MM.1S (cell line): ENCODE results near the gene PAK4.

ENCODE experiments used
- DNase-seq: peaks from one replicate; pipeline ENCODE4 v3.0.0-alpha.2; 2015
- H2AFZ ChIP-seq: fragments of 300-600 bp; sonication (generic); 2 replicates; pipeline ENCODE4 v1.6.0; 2016; ENCODE audit warnings: antibody characterized with exemption, low read length
- H3F3A ChIP-seq: fragments of 300-600 bp; sonication (generic); 2 replicates; pipeline ENCODE4 v1.6.1; 2016; ENCODE audit warnings: mild to moderate bottlenecking, antibody characterized with exemption, low read length, moderate library complexity, mixed read lengths; ENCODE audit not compliant: insufficient read depth
- H3K27ac ChIP-seq: fragments of 300-600 bp; sonication (generic); 2 replicates; pipeline ENCODE4 v1.5.1; 2016; ENCODE audit warnings: mild to moderate bottlenecking, low read length
- H3K27me3 ChIP-seq: fragments of 300-600 bp; sonication (generic); replicated peaks from 2 replicates; pipeline ENCODE4 v1.6.0; 2016; ENCODE audit warnings: low read length; ENCODE audit not compliant: insufficient read depth
- H3K36me3 ChIP-seq: fragments of 300-600 bp; sonication (generic); replicated peaks from 2 replicates; pipeline ENCODE4 v1.6.1; 2016; ENCODE audit warnings: mild to moderate bottlenecking, low read length, mixed read lengths; ENCODE audit not compliant: insufficient read depth
- H3K4me1 ChIP-seq: fragments of 300-600 bp; sonication (generic); 2 replicates; pipeline ENCODE4 v1.6.1; 2016; ENCODE audit warnings: low read length, mixed read lengths
- H3K4me2 ChIP-seq: fragments of 300-600 bp; sonication (generic); 2 replicates; pipeline ENCODE4 v1.6.0; 2016; ENCODE audit warnings: low read depth, low read length
- H3K4me3 ChIP-seq: fragments of 300-600 bp; sonication (generic); 2 replicates; pipeline ENCODE4 v1.5.1; 2016; ENCODE audit warnings: low read length, mixed read lengths
- H3K79me2 ChIP-seq: fragments of 300-600 bp; sonication (generic); 2 replicates; pipeline ENCODE4 v1.6.1; 2016; ENCODE audit warnings: mixed run types, low read length, mixed read lengths
- H3K9ac ChIP-seq: fragments of 300-600 bp; sonication (generic); 2 replicates; pipeline ENCODE4 v1.6.1; 2016; ENCODE audit warnings: low read length, mixed read lengths
- H3K9me2 ChIP-seq: fragments of 300-600 bp; sonication (generic); replicated peaks from 2 replicates; pipeline ENCODE4 v1.6.1; 2016; ENCODE audit warnings: mild to moderate bottlenecking, low read length, mixed read lengths; ENCODE audit not compliant: insufficient read depth
- H3K9me3 ChIP-seq: fragments of 300-600 bp; sonication (generic); replicated peaks from 2 replicates; pipeline ENCODE4 v1.6.1; 2016; ENCODE audit warnings: mild to moderate bottlenecking, low read length, mixed read lengths; ENCODE audit not compliant: insufficient read depth
- H4K20me1 ChIP-seq: fragments of 300-600 bp; sonication (generic); 2 replicates; pipeline ENCODE4 v1.6.1; 2016; ENCODE audit warnings: mild to moderate bottlenecking, low read length, moderate library complexity, mixed read lengths; ENCODE audit not compliant: insufficient read depth
- CTCF ChIP-seq: fragments of 300-600 bp; sonication (generic); IDR thresholded peaks from 2 replicates; pipeline ENCODE4 v1.5.1; 2016; ENCODE audit warnings: antibody characterized with exemption, low read length, mixed read lengths
- EZH2 ChIP-seq: fragments of 300-600 bp; sonication (generic); optimal IDR thresholded peaks from 2 replicates; pipeline ENCODE3; 2017; ENCODE audit warnings: low read depth, mild to moderate bottlenecking, antibody characterized with exemption, low read length, mixed read lengths
- EZH2phosphoT487 ChIP-seq: fragments of 300-600 bp; sonication (generic); IDR thresholded peaks from 2 replicates; pipeline ENCODE4 v1.6.1; 2018; ENCODE audit warnings: antibody characterized with exemption, low read length

PAK4 gene

GRCh38 chr19:39203372-39204341 is 78.1 kb downstream of the PAK4 start, which contains the start of gene SYCN:
TSS of gene SYCN (minus strand) at chr19:39204263. CDS start at chr19:39204254, 9 bp downstream.
- Histone ChIP-seq H3F3A (no peaks in the 10 kb centered on the region), H3K79me2 (no peaks in the 10 kb centered on the region), H3K9me3 (no peaks in the 10 kb centered on the region), H3K9ac (no peak within 1 kb of the TSS), H3K4me2 (no peak within 1 kb of the TSS), H3K4me1 (no peaks in the 10 kb centered on the region), H3K27me3 (peaks cover 88% of the 10 kb centered on the region), H2AFZ (no peak within 1 kb of the TSS), H3K4me3 (no peak within 1 kb of the TSS), H3K36me3 (no peaks in the 10 kb centered on the region), H3K9me2 (no peaks in the 10 kb centered on the region), H4K20me1 (no peaks in the 10 kb centered on the region), H3K27ac (no peak within 1 kb of the TSS)
- no peak for TF ChIP-seq EZH2phosphoT487
- no peak for TF ChIP-seq CTCF
- TF ChIP-seq EZH2, result no peak
- no peak for DNase-seq

- Histone ChIP-seq H3K9me3 (no peaks in the 10 kb centered on the region), H2AFZ (no peak overlapping the region), H3K4me2 (no peak overlapping the region), H4K20me1 (no peaks in the 10 kb centered on the region), H3K9me2 (no peaks in the 10 kb centered on the region), H3K9ac (no peak overlapping the region), H3K27me3 (peaks cover 82% of the 10 kb centered on the region), H3K79me2 (no peaks in the 10 kb centered on the region), H3K4me3 (no peak overlapping the region), H3K4me1 (no peaks in the 10 kb centered on the region), H3K36me3 (no peaks in the 10 kb centered on the region), H3F3A (no peaks in the 10 kb centered on the region), H3K27ac (no peak overlapping the region)
- DNase-seq, result no peak
- TF ChIP-seq EZH2phosphoT487 (no peak), EZH2 (no peak), CTCF (no peak)
Measured at GRCh38 chr19:39205449-39205764, 79.8 kb downstream of the PAK4 start.

GRCh38 chr19:39206122-39206521 is 80.5 kb downstream of the PAK4 start:
- H3K9ac ChIP-seq, result no peak overlapping the region
- H4K20me1 ChIP-seq, result no peaks in the 10 kb centered on the region
- no peak overlapping the region for H2AFZ ChIP-seq
- no peaks in the 10 kb centered on the region for H3K9me3 ChIP-seq
- TF ChIP-seq CTCF, result no peak
- no peak for TF ChIP-seq EZH2
- TF ChIP-seq EZH2phosphoT487, result no peak
- H3K4me3 ChIP-seq, result no peak overlapping the region
- DNase-seq, result no peak
- H3K27me3 ChIP-seq, result peaks cover 75% of the 10 kb centered on the region
- H3K36me3 ChIP-seq, result no peaks in the 10 kb centered on the region
- no peak overlapping the region for H3K4me2 ChIP-seq
- H3F3A ChIP-seq, result no peaks in the 10 kb centered on the region
- no peaks in the 10 kb centered on the region for H3K79me2 ChIP-seq
- no peak overlapping the region for H3K27ac ChIP-seq
- H3K9me2 ChIP-seq, result no peaks in the 10 kb centered on the region
- no peaks in the 10 kb centered on the region for H3K4me1 ChIP-seq
